B cell (primary cell): ENCODE results near the gene PLXNB1. TPM values are rescaled to one million over a fixed set of nuclear protein-coding genes. Genes with fewer than 3 reads are reported as not detected.

Experiments
- ATAC-seq: fragments of 200-7000 bp; cut with Tn5 transposase; one replicate; pipeline ENCODE4 v1.10.0; 2021; ENCODE audit warnings: low read depth, mild to moderate bottlenecking, moderate number of reproducible peaks, moderate library complexity
- CTCF ChIA-PET: fragments of 350-600 bp; sonication (Branson Sonifier 250); formaldehyde crosslinking; loops from one replicate; lab custom pipeline; 2021; ENCODE audit warnings: antibody characterized with exemption, inconsistent platforms; lab: Charles Lee
- POLR2A ChIA-PET: fragments of 350-600 bp; sonication (Branson Sonifier 250); formaldehyde crosslinking; loops from one replicate; lab custom pipeline; 2021; ENCODE audit warnings: antibody characterized with exemption; lab: Charles Lee
- DNase-seq: peaks from one replicate; pipeline ENCODE4 v3.0.0; 2013
- H2AFZ ChIP-seq: 2 replicates; pipeline ENCODE4 v1.6.1; 2012; ENCODE audit warnings: mild to moderate bottlenecking, low read depth, low read length; ENCODE audit not compliant: insufficient read depth, poor library complexity, severe bottlenecking
- H3K27ac ChIP-seq, 2 donors: 1 replicate in 1 of 2; 2 replicates in 1 of 2; pipeline ENCODE4 v1.5.1; 2012 to 2013; ENCODE audit warnings: low read length in 2 of 2, mild to moderate bottlenecking in 2 of 2, moderate library complexity in 1 of 2
- H3K27me3 ChIP-seq, 4 experiments: fragments of 200-600 bp in 1 of 4; sonication (generic) in 1 of 4; replicated peaks in 1 of 4; 1 replicate in 2 of 4; 2 replicates in 2 of 4; pipeline versions ENCODE4 v1.6.1 to v1.7.0; 2013 to 2016; ENCODE audit warnings: low read length in 3 of 4, mild to moderate bottlenecking in 2 of 4, mixed read lengths in 1 of 4, moderate library complexity in 1 of 4; ENCODE audit not compliant: insufficient read depth in 4 of 4, control insufficient read depth in 3 of 4; ENCODE audit errors: control extremely low read depth in 1 of 4
- H3K36me3 ChIP-seq, 2 experiments: replicated peaks in 1 of 2; 1 replicate in 1 of 2; 2 replicates in 1 of 2; pipeline versions ENCODE4 v1.6.1 to v1.7.1; 2013; ENCODE audit warnings: low read length in 1 of 2; ENCODE audit not compliant: insufficient read depth in 2 of 2, control insufficient read depth in 1 of 2; ENCODE audit errors: control extremely low read depth in 1 of 2, extremely low read depth in 1 of 2
- H3K4me1 ChIP-seq, 2 donors: fragments of 200-600 bp in 1 of 2; sonication (generic) in 1 of 2; 1 replicate in 1 of 2; 2 replicates in 1 of 2; pipeline versions ENCODE4 v1.5.1 to v1.6.1; 2013 to 2017; ENCODE audit warnings: low read length in 2 of 2; ENCODE audit not compliant: control insufficient read depth in 2 of 2, insufficient read depth in 2 of 2
- H3K4me2 ChIP-seq: replicated peaks from 2 replicates; pipeline ENCODE3; 2012; ENCODE audit warnings: mild to moderate bottlenecking, low read depth, low read length; ENCODE audit not compliant: poor library complexity, severe bottlenecking
- H3K4me3 ChIP-seq, 5 experiments: fragments of 200-600 bp in 1 of 5; sonication (generic) in 1 of 5; 1 replicate in 3 of 5; 2 replicates in 2 of 5; pipeline versions ENCODE4 v1.5.1 to v1.7.0; 2011 to 2016; ENCODE audit warnings: low read length in 4 of 5, mild to moderate bottlenecking in 4 of 5, low read depth in 2 of 5, control low read depth in 1 of 5, moderate library complexity in 1 of 5; ENCODE audit not compliant: insufficient read depth in 1 of 5; ENCODE audit errors: control extremely low read depth in 1 of 5, extremely low read depth in 1 of 5
- H3K79me2 ChIP-seq: fragments of 200-600 bp; sonication (generic); one replicate; pipeline ENCODE4 v1.6.0; 2016; ENCODE audit warnings: low read length; ENCODE audit not compliant: control insufficient read depth, insufficient read depth
- H3K9ac ChIP-seq: fragments of 200-600 bp; sonication (generic); 2 replicates; pipeline ENCODE4 v1.6.1; 2017; ENCODE audit warnings: mild to moderate bottlenecking, low read length, moderate library complexity
- H3K9me3 ChIP-seq, 3 donors: one replicate each; pipeline versions ENCODE4 v1.6.1 to v1.7.1; 2013; ENCODE audit warnings: low read length in 2 of 3; ENCODE audit not compliant: control insufficient read depth in 2 of 3, insufficient read depth in 1 of 3; ENCODE audit errors: control extremely low read depth in 1 of 3
- H4K20me1 ChIP-seq: 2 replicates; pipeline ENCODE4 v1.6.0; 2012; ENCODE audit warnings: mild to moderate bottlenecking, low read length; ENCODE audit not compliant: insufficient read depth, control insufficient read depth, poor library complexity, severe bottlenecking
- H3K27ac Mint-ChIP-seq: one replicate; pipeline ENCODE4 v1.8.0; 2021; ENCODE audit warnings: mixed read lengths
- H3K27me3 Mint-ChIP-seq: one replicate; pipeline ENCODE4 v1.8.0; 2021; ENCODE audit warnings: mixed read lengths
- H3K4me1 Mint-ChIP-seq: one replicate; pipeline ENCODE4 v1.8.0; 2021; ENCODE audit warnings: mixed read lengths
- H3K4me3 Mint-ChIP-seq: one replicate; pipeline ENCODE4 v1.8.0; 2021; ENCODE audit warnings: mixed read lengths
- H3K9me3 Mint-ChIP-seq: one replicate; pipeline ENCODE4 v1.8.0; 2022; ENCODE audit warnings: mixed read lengths; ENCODE audit not compliant: insufficient read depth
- CTCF ChIP-seq: fragments of 200-600 bp; IDR thresholded peaks from one replicate; pipeline ENCODE4 v1.8.0; 2022; ENCODE audit warnings: antibody characterized with exemption, mild to moderate bottlenecking
- EZH2 ChIP-seq: IDR thresholded peaks from 2 replicates; pipeline ENCODE4 v1.6.1; 2012; ENCODE audit warnings: borderline replicate concordance, low read depth, mild to moderate bottlenecking, moderate library complexity, low read length; ENCODE audit not compliant: insufficient read depth, poor library complexity, severe bottlenecking
- WGBS: methylation state at CpG from one replicate; pipeline ENCODE4 v1.1.5; 2013; ENCODE audit warnings: missing lambda C conversion rate; ENCODE audit not compliant: insufficient coverage; 5-methylcytosine and 5-hydroxymethylcytosine counted together
- intact Hi-C: fragments of 100-400 bp; cut with micrococcal nuclease; formaldehyde crosslinking; loops from one replicate; pipeline ENCODE4 v1.10.0; 2022
- polyA plus RNA-seq: library from polyadenylated mRNA; depleted of rRNA; stranded (reverse); fragments of >200 nt; gene quantifications from 2 replicates; pipeline ENCODE4 v1.2.3, GENCODE V29; 2012
- total RNA-seq, 2 donors: library from RNA; stranded (reverse); fragments of 120-200 nt in 1 of 2; gene quantifications; 1 replicate in 1 of 2; 2 replicates in 1 of 2; pipeline versions ENCODE4 v1.2.3 to v1.2.4, GENCODE V29; 2013 to 2022

The PLXNB1 gene
- total and polyA plus RNA-seq, 2 donors (not counting 1 experiment from before 2014, with no cell fraction given): 0.95 to 5.0 TPM

- TF ChIP-seq EZH2 (no peak), CTCF (no peak)
- ATAC-seq (no peak), DNase-seq (no peak)
- Histone ChIP-seq H4K20me1 (no peaks in the 10 kb centered on the region), H3K27me3 (no peaks in the 10 kb centered on the region), H3K9ac (no peak overlapping the region), H3K4me3 (no peak overlapping the region), H3K79me2 (no peaks in the 10 kb centered on the region), H3K27ac (no peak overlapping the region), H3K9me3 (no peaks in the 10 kb centered on the region), H3K4me2 (no peak overlapping the region), H3K4me1 (no peaks in the 10 kb centered on the region), H2AFZ (no peak overlapping the region), H3K36me3 (no peaks in the 10 kb centered on the region)
- 66% methylated on average over 5 of the region's 7 CpGs for WGBS
- Mint-ChIP-seq H3K27ac (no peak overlapping the region), H3K4me1 (no peaks in the 10 kb centered on the region), H3K4me3 (no peak overlapping the region), H3K9me3 (no peaks in the 10 kb centered on the region), H3K27me3 (peaks cover 3% of the 10 kb centered on the region)
- CTCF ChIA-PET: no interaction called here
- intact Hi-C loops: no loop called here
- POLR2A ChIA-PET: no interaction called here
Measured at GRCh38 chr3:48372377-48372770, 57.5 kb downstream of the PLXNB1 start.

GRCh38 chr3:48371651-48372376 lies 58.1 kb downstream of the PLXNB1 start, which contains the start of gene FBXW12:
Gene FBXW12, plus strand, starts transcription at chr3:48372219. Its CDS starts 549 bp downstream, at chr3:48372768.
- Histone ChIP-seq H3K27ac (no peak within 1 kb of the TSS), H3K4me2 (no peak within 1 kb of the TSS), H3K9me3 (no peaks in the 10 kb centered on the region), H3K4me3 (no peak within 1 kb of the TSS), H3K9ac (no peak within 1 kb of the TSS), H2AFZ (no peak within 1 kb of the TSS), H3K36me3 (no peaks in the 10 kb centered on the region), H4K20me1 (no peaks in the 10 kb centered on the region), H3K79me2 (no peaks in the 10 kb centered on the region), H3K27me3 (no peaks in the 10 kb centered on the region), H3K4me1 (no peaks in the 10 kb centered on the region)
- 97% methylated on average over 8 of the region's 11 CpGs for WGBS
- ChIA-PET POLR2A (no interaction called here), CTCF (no interaction called here)
- Mint-ChIP-seq H3K4me3 (no peak within 1 kb of the TSS), H3K27me3 (peaks cover 3% of the 10 kb centered on the region), H3K9me3 (no peaks in the 10 kb centered on the region), H3K4me1 (no peaks in the 10 kb centered on the region), H3K27ac (no peak within 1 kb of the TSS)
- TF ChIP-seq CTCF: no peak
- TF ChIP-seq EZH2: no peak
- DNase-seq: no peak
- intact Hi-C loops: no loop called here
- no peak for ATAC-seq
